Adrenal gland (tissue), 5 donors: Measurements from ENCODE around the gene GRAMD1B.

Experiments used
- POLR2A ChIP-seq, 2 donors: fragments of 450-650 bp; IDR thresholded peaks; one replicate each; pipeline ENCODE4 v1.6.1; 2017; ENCODE audit warnings: antibody characterized with exemption in 2 of 2, mild to moderate bottlenecking in 2 of 2, moderate library complexity in 1 of 2
- TF ChIP-seq, protein P1 (sequence below), 6 experiments: fragments of 450-650 bp in 4 of 6; fragments of 200-600 bp in 2 of 6; sonication (generic) in 1 of 6; IDR thresholded peaks; 1 replicate in 5 of 6; 2 replicates in 1 of 6; pipeline versions ENCODE4 v1.5.1 to v1.8.0; 2016 to 2021; ENCODE audit warnings: antibody characterized with exemption in 6 of 6, mild to moderate bottlenecking in 2 of 6, moderate library complexity in 1 of 6
- donor health status: DM: no; HTN: no; CAD: no.

DNA sequence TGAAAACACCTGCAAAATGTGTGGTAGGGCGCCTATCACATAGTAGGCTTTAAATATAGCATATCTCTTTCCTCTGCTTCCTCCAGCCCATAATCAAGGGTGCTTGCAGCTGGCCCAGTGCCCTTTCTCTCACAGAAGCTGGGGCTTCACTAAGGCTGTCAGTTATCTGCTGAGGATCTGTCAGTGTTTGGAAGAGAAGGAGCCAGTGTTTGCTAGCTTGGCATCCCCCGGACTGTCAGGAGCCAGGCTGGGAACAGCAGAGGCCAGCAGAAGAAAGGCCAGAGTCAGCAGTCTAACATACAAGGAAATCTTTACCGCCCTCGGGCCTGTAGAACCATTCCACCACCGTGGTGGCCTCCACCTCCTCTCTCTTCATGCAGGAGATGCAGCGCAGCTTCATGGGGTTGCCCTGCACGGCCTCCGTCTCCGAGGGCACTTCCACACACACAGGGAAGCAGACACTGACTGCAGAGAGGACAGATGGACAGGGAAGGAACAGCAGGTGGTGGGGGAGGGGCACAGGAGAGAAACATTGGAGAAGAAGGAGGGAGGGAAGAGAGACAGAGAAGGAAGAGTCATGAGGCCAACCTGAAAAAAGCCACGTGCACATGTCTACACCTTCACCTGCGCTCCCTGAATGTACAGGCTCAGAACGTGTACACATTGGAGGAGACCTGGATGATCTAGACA is 215.4 kb downstream of the GRAMD1B start:
- no peak for TF ChIP-seq POLR2A (IDR thresholded peaks at IDR 0.05)
- TF ChIP-seq, protein P1, sequence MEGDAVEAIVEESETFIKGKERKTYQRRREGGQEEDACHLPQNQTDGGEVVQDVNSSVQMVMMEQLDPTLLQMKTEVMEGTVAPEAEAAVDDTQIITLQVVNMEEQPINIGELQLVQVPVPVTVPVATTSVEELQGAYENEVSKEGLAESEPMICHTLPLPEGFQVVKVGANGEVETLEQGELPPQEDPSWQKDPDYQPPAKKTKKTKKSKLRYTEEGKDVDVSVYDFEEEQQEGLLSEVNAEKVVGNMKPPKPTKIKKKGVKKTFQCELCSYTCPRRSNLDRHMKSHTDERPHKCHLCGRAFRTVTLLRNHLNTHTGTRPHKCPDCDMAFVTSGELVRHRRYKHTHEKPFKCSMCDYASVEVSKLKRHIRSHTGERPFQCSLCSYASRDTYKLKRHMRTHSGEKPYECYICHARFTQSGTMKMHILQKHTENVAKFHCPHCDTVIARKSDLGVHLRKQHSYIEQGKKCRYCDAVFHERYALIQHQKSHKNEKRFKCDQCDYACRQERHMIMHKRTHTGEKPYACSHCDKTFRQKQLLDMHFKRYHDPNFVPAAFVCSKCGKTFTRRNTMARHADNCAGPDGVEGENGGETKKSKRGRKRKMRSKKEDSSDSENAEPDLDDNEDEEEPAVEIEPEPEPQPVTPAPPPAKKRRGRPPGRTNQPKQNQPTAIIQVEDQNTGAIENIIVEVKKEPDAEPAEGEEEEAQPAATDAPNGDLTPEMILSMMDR (IDR thresholded peaks at IDR 0.05): no peak
